HepG2 (cell line): ENCODE data around the gene NPIPB6. TPM values are rescaled to one million over a fixed set of nuclear protein-coding genes. Genes with fewer than 3 reads are reported as not detected.
A peak's percentile ranks its signal among the peaks of the same experiment; 100 is the strongest.

Experiments
- ADNP ChIP-seq: sonication (generic); formaldehyde crosslinking; IDR thresholded peaks from 2 replicates; pipeline ENCODE4 v1.4.0; 2020; ENCODE audit warnings: missing genetic modification reagents
- CBX5 ChIP-seq: sonication (generic); formaldehyde crosslinking; IDR thresholded peaks from 2 replicates; pipeline ENCODE4 v1.4.0; 2020; ENCODE audit warnings: missing genetic modification reagents, borderline replicate concordance
- GLI4 ChIP-seq: sonication (generic); formaldehyde crosslinking; IDR thresholded peaks from 2 replicates; pipeline ENCODE4 v1.5.1; 2020; ENCODE audit warnings: missing genetic modification reagents, mild to moderate bottlenecking, moderate library complexity, borderline replicate concordance
- MAFG ChIP-seq: sonication (generic); formaldehyde crosslinking; IDR thresholded peaks from 2 replicates; pipeline ENCODE4 v1.5.1; 2020; ENCODE audit warnings: mild to moderate bottlenecking, missing genetic modification reagents
- MLLT10 ChIP-seq: sonication (generic); formaldehyde crosslinking; IDR thresholded peaks from 2 replicates; pipeline ENCODE4 v1.4.0; 2020; ENCODE audit warnings: missing genetic modification reagents
- NFIC ChIP-seq: IDR thresholded peaks from 2 replicates; pipeline ENCODE4 v1.6.1; 2012; ENCODE audit warnings: mild to moderate bottlenecking, low read length, inconsistent platforms
- NPAS2 ChIP-seq: sonication (generic); formaldehyde crosslinking; IDR thresholded peaks from 2 replicates; pipeline ENCODE4 v1.8.0; 2022; ENCODE audit warnings: mild to moderate bottlenecking, missing genetic modification reagents, borderline replicate concordance
- RXRA ChIP-seq: sonication (generic); formaldehyde crosslinking; IDR thresholded peaks from 2 replicates; pipeline ENCODE4 v1.5.1; 2020; ENCODE audit warnings: missing genetic modification reagents
- SALL1 ChIP-seq: sonication (generic); formaldehyde crosslinking; IDR thresholded peaks from 2 replicates; pipeline ENCODE4 v1.8.0; 2022; ENCODE audit warnings: mild to moderate bottlenecking, missing genetic modification reagents
- SALL2 ChIP-seq: sonication (generic); formaldehyde crosslinking; IDR thresholded peaks from 2 replicates; pipeline ENCODE4 v1.8.1; 2023; ENCODE audit warnings: mild to moderate bottlenecking, missing genetic modification reagents, inconsistent platforms
- SMAD3 ChIP-seq: sonication (generic); formaldehyde crosslinking; IDR thresholded peaks from 2 replicates; pipeline ENCODE4 v1.4.0; 2020; ENCODE audit warnings: missing genetic modification reagents
- SRSF4 ChIP-seq: fragments of 200-400 bp; formaldehyde crosslinking; IDR thresholded peaks from one replicate; pipeline ENCODE4 v1.6.1; 2018; ENCODE audit warnings: mild to moderate bottlenecking, low read depth, low read length, moderate library complexity; ENCODE audit not compliant: poor library complexity, severe bottlenecking
- STAG1 ChIP-seq: sonication (generic); formaldehyde crosslinking; IDR thresholded peaks from 2 replicates; pipeline ENCODE4 v1.4.0; 2020; ENCODE audit warnings: missing genetic modification reagents
- TBX2 ChIP-seq: sonication (generic); formaldehyde crosslinking; IDR thresholded peaks from 2 replicates; pipeline ENCODE4 v1.5.0; 2020; ENCODE audit warnings: missing genetic modification reagents, mild to moderate bottlenecking, borderline replicate concordance
- TEAD3 ChIP-seq: optimal IDR thresholded peaks from 2 replicates; pipeline ENCODE3; 2016; ENCODE audit warnings: borderline replicate concordance
- YEATS4 ChIP-seq: sonication (generic); formaldehyde crosslinking; IDR thresholded peaks from 2 replicates; pipeline ENCODE4 v1.4.0; 2020; ENCODE audit warnings: missing genetic modification reagents, borderline replicate concordance
- ZNF260 ChIP-seq: sonication (generic); formaldehyde crosslinking; IDR thresholded peaks from 2 replicates; pipeline ENCODE4 v1.4.0; 2020; ENCODE audit warnings: missing genetic modification reagents, low read depth, mild to moderate bottlenecking, borderline replicate concordance
- ZNF777 ChIP-seq: sonication (generic); formaldehyde crosslinking; IDR thresholded peaks from 2 replicates; pipeline ENCODE4 v1.4.0; 2020; ENCODE audit warnings: missing genetic modification reagents
- ZNF83 ChIP-seq: sonication (generic); formaldehyde crosslinking; IDR thresholded peaks from 2 replicates; pipeline ENCODE4 v1.4.0; 2020; ENCODE audit warnings: missing genetic modification reagents, mild to moderate bottlenecking, borderline replicate concordance
- polyA plus RNA-seq, 8 experiments: library from polyadenylated mRNA; depleted of rRNA in 3 of 8; stranded (reverse) in 7 of 8; unstranded in 1 of 8; fragments of >200 nt; fragmentation: Illumina TruSeq in 4 of 8; extraction: Trizol in 4 of 8; gene quantifications; 2 replicates each; pipeline versions ENCODE4 v1.2.1 to v1.2.3, GENCODE V29; 2011 to 2016; ENCODE audit warnings: low read depth in 4 of 8, missing spikeins in 1 of 8, mixed read lengths in 1 of 8; ENCODE audit not compliant: insufficient read depth in 1 of 8
- total RNA-seq, 5 experiments: library from RNA; depleted of rRNA; stranded (reverse); fragments of >200 nt; fragmentation: Illumina TruSeq; extraction: Trizol; gene quantifications; 2 replicates each; pipeline ENCODE4 v1.2.3, GENCODE V29; 2016; ENCODE audit warnings: low read depth in 1 of 5
- TF ChIP-seq, protein P1 (sequence below): sonication (generic); formaldehyde crosslinking; IDR thresholded peaks from 2 replicates; pipeline ENCODE4 v1.4.0; 2020; ENCODE audit warnings: low read depth, missing genetic modification reagents
- TF ChIP-seq, protein P2 (sequence below): sonication (generic); formaldehyde crosslinking; IDR thresholded peaks from 2 replicates; pipeline ENCODE4 v1.4.0; 2020; ENCODE audit warnings: missing genetic modification reagents
- TF ChIP-seq, protein P3 (sequence below): sonication (generic); formaldehyde crosslinking; IDR thresholded peaks from 2 replicates; pipeline ENCODE4 v1.4.0; 2020; ENCODE audit warnings: missing genetic modification reagents

The NPIPB6 gene
- total and polyA plus RNA-seq, 2 of the 13 experiments (the other 11 are each of a cell fraction or from before 2014, with no cell fraction given), result 0.25 TPM; not detected in 1

DNA sequence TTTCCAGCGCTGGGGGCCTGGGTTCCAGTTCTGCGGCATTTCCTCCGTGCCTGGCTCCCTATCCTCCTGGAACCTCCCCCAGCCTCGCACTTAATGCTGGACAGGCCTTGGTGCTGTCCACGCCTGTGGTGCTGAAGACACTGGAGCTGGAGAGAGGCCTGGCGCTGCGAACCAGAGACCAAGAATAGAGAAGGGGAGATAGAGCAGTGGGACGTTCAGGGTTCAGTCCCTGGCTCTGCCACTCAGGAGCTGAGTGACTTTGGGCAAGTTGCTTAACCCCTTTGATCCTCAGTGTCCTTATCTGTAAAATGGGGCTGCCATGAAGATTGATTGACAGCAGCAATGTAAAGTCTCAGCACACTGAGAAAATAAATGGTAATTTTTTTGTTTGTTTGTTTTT, 59.1 kb downstream of the NPIPB6 start (continued):
- TF ChIP-seq, protein P1, sequence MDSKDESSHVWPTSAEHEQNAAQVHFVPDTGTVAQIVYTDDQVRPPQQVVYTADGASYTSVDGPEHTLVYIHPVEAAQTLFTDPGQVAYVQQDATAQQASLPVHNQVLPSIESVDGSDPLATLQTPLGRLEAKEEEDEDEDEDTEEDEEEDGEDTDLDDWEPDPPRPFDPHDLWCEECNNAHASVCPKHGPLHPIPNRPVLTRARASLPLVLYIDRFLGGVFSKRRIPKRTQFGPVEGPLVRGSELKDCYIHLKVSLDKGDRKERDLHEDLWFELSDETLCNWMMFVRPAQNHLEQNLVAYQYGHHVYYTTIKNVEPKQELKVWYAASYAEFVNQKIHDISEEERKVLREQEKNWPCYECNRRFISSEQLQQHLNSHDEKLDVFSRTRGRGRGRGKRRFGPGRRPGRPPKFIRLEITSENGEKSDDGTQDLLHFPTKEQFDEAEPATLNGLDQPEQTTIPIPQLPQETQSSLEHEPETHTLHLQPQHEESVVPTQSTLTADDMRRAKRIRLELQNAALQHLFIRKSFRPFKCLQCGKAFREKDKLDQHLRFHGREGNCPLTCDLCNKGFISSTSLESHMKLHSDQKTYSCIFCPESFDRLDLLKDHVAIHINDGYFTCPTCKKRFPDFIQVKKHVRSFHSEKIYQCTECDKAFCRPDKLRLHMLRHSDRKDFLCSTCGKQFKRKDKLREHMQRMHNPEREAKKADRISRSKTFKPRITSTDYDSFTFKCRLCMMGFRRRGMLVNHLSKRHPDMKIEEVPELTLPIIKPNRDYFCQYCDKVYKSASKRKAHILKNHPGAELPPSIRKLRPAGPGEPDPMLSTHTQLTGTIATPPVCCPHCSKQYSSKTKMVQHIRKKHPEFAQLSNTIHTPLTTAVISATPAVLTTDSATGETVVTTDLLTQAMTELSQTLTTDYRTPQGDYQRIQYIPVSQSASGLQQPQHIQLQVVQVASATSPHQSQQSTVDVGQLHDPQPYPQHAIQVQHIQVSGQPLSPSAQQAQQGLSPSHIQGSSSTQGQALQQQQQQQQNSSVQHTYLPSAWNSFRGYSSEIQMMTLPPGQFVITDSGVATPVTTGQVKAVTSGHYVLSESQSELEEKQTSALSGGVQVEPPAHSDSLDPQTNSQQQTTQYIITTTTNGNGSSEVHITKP, result peak; percentile 82; the same call in 1 of the 2 replicates
- no peak for TF ChIP-seq NFIC
- no peak for TF ChIP-seq ZNF260 (CRISPR knock-in tag)
- peak; percentile 95 for TF ChIP-seq SALL1 (CRISPR knock-in tag)
- peak; percentile 96 for TF ChIP-seq SMAD3 (CRISPR knock-in tag)
- peak; percentile 46; the same call in 1 of the 2 replicates for TF ChIP-seq TBX2 (CRISPR knock-in tag)
- TF ChIP-seq, protein P2, sequence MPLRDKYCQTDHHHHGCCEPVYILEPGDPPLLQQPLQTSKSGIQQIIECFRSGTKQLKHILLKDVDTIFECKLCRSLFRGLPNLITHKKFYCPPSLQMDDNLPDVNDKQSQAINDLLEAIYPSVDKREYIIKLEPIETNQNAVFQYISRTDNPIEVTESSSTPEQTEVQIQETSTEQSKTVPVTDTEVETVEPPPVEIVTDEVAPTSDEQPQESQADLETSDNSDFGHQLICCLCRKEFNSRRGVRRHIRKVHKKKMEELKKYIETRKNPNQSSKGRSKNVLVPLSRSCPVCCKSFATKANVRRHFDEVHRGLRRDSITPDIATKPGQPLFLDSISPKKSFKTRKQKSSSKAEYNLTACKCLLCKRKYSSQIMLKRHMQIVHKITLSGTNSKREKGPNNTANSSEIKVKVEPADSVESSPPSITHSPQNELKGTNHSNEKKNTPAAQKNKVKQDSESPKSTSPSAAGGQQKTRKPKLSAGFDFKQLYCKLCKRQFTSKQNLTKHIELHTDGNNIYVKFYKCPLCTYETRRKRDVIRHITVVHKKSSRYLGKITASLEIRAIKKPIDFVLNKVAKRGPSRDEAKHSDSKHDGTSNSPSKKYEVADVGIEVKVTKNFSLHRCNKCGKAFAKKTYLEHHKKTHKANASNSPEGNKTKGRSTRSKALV (CRISPR knock-in tag), result peak; percentile 57; the same call in 1 of the 2 replicates
- peak; percentile 60; the same call in 1 of the 2 replicates for TF ChIP-seq SALL2 (CRISPR knock-in tag)
- TF ChIP-seq ZNF83 (CRISPR knock-in tag), result 0 out of 2 replicates have a peak, but pooled peaks have one; percentile 85
- TF ChIP-seq RXRA (CRISPR knock-in tag), result peak; percentile 50; the same call in 1 of the 2 replicates
- no peak for TF ChIP-seq MLLT10 (CRISPR knock-in tag)
- TF ChIP-seq NPAS2 (CRISPR knock-in tag), result no peak
- TF ChIP-seq, protein P3, sequence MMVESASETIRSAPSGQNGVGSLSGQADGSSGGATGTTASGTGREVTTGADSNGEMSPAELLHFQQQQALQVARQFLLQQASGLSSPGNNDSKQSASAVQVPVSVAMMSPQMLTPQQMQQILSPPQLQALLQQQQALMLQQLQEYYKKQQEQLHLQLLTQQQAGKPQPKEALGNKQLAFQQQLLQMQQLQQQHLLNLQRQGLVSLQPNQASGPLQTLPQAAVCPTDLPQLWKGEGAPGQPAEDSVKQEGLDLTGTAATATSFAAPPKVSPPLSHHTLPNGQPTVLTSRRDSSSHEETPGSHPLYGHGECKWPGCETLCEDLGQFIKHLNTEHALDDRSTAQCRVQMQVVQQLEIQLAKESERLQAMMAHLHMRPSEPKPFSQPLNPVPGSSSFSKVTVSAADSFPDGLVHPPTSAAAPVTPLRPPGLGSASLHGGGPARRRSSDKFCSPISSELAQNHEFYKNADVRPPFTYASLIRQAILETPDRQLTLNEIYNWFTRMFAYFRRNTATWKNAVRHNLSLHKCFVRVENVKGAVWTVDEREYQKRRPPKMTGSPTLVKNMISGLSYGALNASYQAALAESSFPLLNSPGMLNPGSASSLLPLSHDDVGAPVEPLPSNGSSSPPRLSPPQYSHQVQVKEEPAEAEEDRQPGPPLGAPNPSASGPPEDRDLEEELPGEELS (CRISPR knock-in tag), result peak; percentile 55; the same call in 1 of the 2 replicates
- no peak for TF ChIP-seq ADNP (CRISPR knock-in tag)
- TF ChIP-seq ZNF777 (CRISPR knock-in tag), result peak; percentile 50; the same call in 1 of the 2 replicates
- peak; percentile 17; the same call in 1 of the 2 replicates for TF ChIP-seq STAG1 (CRISPR knock-in tag)
- no peak for TF ChIP-seq MAFG (CRISPR knock-in tag)
- TF ChIP-seq YEATS4 (CRISPR knock-in tag), result peak; percentile 49; the same call in 1 of the 2 replicates
- peak; percentile 63 for TF ChIP-seq TEAD3
- TF ChIP-seq SRSF4, result no peak
- TF ChIP-seq CBX5, result peak; percentile 87
- TF ChIP-seq GLI4 (CRISPR knock-in tag), result no peak
